KG1 (cell line): Measurements from ENCODE around the gene ARHGEF6.
"Not testable (repeated sequence)": the region's sequence is repeated elsewhere in the genome, so short reads cannot be mapped to it uniquely, and the experiment has no call there.

Source experiments
- DNase-seq: peaks from one replicate; lab custom pipeline; 2025; lab: John Stamatoyannopoulos, UW

ARHGEF6 gene

DNA sequence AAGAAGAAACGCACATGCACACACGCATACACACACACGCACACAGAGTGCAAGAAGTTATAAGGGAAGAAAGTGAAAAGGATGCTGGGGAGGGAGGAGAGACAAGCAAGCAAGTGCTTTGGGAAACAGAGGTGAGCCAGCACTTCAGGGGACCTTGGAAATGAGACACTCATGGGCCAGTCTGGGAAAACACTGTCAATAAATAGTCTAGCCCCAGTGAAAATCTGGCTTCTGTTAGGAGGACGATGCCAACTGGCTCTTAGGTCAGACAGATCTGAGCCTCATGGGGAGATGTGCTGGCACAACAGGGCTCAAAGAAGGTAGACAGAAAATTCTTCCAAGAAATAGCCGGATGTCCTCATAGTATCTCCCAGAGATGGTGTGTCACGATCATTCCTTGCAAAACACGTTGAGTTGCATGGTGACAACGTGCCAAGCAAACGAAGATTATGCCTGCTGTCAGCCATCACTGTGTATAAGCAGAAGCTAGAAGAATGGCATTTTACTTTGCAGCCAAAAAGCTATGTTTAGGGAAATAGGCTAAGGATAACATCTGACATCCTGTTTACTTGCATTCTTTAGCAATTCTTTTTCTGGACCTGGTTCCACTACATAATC is 557 bp upstream of the ARHGEF6 start:
- DNase-seq: no peak

GRCh38 chrX:136780241-136780640 is 491 bp downstream of the ARHGEF6 start:
- no peak for DNase-seq

- DNase-seq: peak; percentile 35
These were observed 1.4 kb downstream of the ARHGEF6 start for GRCh38 chrX:136779346-136779781.

DNA sequence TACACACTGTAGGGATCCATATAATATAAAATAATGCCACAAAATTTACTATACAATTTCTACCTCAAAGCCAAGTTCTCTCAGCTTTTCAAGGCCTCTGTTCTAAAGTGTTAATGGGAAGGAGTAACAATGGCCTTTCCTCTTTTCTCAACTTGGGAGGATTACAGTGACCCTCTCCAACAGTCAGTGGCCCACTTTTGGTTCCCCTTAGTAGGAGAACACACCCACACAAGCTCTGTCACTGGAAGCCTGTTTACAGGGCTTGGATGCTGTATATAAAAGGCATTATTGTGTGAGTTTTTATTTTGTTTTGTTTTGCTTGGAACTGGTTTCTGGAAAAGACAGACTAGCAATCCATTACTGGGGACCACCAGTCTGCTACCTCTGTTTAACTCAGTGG is 1.8 kb downstream of the ARHGEF6 start:
- no peak for DNase-seq

DNA sequence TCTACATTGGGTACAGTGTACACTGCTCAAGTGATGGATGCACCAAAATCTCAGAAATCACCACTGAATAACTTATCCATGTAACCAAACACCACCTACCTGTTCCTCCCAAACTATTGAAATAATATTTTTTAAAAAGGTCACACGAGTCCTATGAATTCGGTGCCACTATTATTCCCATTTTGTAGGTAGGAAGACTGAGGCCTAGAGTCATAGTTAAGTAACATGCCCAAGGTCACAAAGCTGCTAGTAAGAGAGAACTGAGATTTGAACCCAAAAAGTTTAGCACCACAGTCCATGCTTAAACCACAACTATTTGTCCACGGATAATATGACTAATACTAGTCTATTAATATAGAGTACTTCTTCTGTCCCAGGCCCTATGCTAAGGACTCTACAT is 2.7 kb downstream of the ARHGEF6 start:
- no peak for DNase-seq

DNA sequence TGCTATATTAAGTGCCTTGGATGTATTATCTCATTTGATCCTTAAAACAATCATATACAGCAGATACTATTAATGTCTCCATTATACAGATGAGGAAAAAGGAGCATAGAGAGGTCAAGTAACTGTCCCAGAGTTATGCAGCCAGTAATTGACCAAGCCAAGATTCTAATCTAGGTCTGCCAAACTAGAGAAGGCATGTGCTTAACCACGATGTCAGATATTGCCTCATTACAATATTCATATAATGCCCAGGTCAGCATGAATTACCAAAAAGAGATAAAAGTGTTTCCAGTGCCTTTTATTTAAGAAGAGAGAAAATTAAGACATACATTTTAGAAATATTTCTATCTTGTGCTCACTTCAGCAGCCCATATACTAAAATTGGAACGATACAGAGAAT is 7.1 kb downstream of the ARHGEF6 start:
- no peak for DNase-seq

DNA sequence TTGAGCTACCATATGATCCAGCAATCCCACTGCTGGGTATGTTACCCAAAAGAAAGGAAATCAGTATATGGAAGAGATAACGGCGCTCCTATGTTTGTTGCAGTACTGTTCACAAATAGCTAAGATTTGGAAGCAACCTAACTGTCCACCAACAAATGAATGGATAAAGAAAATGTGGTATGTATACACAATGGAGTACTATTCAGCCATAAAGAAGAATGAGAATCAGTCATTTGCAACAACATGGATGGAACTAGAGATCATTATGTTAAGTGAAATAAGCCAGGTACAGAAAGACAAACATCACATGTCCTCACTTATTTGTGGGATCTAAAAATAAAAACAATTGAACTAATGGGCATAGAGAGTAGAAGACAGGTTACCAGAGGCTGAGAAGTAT is 8.9 kb downstream of the ARHGEF6 start:
- DNase-seq: not testable (repeated sequence)

GRCh38 chrX:136768469-136769084 is 12.2 kb downstream of the ARHGEF6 start:
- no peak for DNase-seq

DNA sequence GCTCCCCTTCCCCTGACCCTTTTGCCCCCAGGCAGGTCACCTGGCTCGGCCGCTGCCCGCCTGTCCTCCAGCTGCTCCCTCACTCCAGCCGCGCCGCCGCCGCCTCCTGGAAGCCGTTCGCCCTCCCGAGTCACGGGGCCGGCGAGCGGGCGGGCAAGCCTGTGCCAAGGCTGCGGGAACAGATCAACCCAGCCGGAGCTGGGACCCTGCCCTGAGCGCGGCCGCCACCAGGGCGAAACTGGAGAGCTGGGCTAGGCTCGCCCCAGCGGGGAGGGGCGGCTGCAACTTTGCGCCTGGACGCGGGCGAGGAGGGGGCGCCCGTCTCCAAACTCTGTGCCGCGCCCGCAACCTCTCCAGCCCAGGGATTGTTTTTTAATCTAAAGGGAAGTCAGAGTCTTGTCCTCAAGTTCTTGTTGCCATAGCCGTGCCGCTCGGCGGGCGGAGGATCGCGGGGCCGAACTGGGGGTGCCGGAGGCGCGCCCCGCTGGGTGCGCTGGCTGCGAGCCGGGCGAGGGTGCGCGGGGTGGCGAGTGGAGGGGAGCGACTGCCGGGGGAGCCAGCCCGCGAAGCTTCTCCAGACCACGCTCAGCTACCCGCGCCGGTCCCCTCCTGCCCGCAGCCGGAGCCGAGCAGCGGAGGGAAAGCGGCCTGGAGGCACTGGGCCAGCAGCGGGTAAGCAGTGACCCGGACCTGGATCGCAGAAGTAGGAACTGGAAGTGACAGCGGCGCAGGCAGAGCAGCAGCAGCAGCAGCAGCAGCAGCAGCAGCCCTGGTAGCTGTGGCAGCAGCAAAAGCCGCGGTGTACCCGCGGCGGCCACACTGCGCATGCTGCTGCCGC is 13.4 kb downstream of the ARHGEF6 start:
- peak; percentile 17 for DNase-seq

DNA sequence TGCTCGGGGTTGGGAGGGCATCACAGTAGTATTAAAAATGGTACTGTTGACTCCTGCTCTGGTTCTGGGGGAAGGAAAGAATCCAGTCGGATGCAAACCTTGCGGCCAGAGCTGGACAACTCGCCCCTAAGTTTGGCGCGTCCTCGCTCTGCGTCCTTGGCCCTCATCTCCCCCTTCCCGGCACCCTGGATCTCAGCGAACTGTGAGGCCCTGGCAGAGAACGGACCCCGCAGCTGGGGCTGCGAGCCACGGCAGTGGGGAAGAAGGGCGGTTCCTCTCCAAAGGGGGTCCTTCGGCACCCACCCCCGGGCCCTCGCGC is 14.0 kb downstream of the ARHGEF6 start:
- no peak for DNase-seq

DNA sequence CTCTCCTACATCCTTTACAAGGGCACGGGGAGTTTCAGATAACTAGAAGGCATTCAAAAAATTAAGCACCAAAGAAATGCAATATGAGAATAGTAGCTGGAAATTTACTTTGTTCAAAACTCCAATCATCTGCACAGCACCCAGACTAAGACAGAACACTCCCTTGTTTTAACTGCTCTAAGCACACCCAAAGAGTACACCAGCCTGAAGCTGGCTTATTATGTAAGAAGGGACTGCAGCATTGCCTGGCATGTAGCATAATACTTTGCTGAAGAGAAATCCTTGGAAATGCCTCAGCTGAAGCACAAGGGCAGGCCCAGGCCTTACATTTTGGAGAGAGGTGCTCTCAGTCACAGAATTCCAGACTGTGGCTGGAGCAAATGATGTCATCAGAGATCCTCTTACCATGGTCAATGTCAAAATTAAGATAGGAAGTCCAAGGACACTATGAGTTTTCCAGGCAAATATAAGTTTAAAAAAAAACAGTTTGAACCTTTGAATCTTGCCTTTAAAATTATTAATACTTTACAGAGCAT is 14.8 kb downstream of the ARHGEF6 start:
- DNase-seq: no peak

DNA sequence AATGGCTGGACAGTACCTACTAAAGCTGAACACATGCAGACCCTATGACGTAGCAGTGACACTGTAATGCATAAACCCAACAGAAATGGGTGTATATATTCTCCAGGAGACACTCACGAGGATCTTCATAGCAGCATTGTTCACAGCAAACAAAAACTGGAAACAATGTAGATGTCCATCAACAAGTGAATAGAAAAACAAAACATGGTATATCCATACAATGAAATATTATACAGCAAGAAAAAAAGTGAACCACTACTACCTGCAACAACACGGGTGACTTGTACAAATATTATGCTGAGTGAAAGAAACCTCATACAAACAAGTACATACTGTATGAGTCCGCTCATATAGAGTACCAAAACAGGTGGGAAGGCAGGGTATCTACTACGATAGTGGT is 16.5 kb downstream of the ARHGEF6 start:
- DNase-seq: no peak

DNA sequence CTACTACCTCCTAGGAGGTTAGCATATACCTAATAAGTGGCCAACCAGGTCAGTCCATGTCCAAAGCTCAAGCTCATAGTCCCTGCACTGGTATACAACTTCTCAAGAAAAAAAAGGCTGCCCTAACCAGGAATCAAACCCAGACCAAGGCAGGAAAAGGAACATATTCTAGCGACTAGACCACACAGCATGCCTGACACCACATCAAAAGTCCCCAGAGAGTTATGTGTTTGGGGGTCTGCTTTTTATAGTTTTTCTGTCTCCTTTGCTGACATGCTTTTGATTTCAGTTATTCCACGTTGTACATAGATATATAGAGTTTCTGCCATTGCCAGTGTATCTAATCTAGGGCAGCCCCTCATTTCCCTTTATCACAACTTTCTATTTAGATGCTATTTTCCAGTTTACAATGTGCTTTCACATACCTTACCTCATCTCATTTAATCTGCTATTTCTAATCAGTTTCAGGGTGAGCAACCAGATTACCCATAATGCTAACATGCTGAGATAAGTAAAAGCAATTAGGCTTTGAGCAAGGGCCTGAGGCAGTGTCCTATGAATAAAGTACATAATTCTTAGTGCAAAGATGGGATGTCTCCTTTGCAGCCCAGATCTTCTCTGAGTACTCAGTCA is 17.8 kb downstream of the ARHGEF6 start:
- DNase-seq: no peak

- no peak for DNase-seq
These were observed 19.3 kb downstream of the ARHGEF6 start for GRCh38 chrX:136761421-136761820.

DNA sequence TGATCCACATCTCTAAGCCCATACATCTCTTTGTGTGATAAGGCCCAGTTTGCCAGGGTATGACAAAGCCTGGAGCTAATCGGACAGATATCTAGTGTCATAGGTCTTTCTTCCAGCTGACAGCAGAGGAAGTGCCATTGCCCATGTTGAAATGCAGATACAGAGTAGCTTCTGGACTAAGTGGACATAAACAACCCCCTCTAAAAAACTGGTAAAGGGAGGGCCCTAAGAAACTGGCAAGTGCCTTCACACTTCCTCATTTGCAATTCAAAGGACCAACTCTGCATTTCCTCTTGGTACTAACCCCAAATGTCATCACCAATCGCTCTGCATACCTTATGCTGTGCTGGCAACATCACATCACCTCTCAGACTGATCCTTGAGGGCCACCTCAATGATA is 20.8 kb downstream of the ARHGEF6 start:
- peak; percentile 8 for DNase-seq

DNA sequence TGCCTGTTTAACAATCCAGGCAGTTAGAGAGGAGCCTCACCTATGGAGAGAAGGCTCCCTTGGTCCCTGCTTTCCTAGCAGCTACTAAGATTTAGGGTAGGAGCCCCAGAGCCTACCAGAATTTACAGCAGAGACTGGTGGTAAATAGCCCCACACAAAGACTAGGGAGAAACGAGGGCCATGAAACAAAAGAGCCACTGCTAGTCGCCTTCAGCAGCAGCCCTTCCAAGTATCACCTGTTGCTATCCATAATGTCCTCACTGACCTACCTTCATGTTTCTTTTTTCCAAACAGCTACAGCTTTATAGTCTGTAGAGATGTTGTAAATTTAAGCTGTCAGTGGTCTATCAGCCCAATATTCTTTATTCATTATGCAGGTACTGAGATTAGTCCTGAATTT is 25.3 kb downstream of the ARHGEF6 start:
- DNase-seq: no peak

GRCh38 chrX:136754651-136755050 is 26.1 kb downstream of the ARHGEF6 start:
- DNase-seq: peak; percentile 2

- no peak for DNase-seq
These were observed 27.9 kb downstream of the ARHGEF6 start for GRCh38 chrX:136752796-136753195.

GRCh38 chrX:136752346-136752745 is 28.4 kb downstream of the ARHGEF6 start:
- DNase-seq: no peak

- no peak for DNase-seq
These were observed 30.4 kb downstream of the ARHGEF6 start for GRCh38 chrX:136750364-136750763.

DNA sequence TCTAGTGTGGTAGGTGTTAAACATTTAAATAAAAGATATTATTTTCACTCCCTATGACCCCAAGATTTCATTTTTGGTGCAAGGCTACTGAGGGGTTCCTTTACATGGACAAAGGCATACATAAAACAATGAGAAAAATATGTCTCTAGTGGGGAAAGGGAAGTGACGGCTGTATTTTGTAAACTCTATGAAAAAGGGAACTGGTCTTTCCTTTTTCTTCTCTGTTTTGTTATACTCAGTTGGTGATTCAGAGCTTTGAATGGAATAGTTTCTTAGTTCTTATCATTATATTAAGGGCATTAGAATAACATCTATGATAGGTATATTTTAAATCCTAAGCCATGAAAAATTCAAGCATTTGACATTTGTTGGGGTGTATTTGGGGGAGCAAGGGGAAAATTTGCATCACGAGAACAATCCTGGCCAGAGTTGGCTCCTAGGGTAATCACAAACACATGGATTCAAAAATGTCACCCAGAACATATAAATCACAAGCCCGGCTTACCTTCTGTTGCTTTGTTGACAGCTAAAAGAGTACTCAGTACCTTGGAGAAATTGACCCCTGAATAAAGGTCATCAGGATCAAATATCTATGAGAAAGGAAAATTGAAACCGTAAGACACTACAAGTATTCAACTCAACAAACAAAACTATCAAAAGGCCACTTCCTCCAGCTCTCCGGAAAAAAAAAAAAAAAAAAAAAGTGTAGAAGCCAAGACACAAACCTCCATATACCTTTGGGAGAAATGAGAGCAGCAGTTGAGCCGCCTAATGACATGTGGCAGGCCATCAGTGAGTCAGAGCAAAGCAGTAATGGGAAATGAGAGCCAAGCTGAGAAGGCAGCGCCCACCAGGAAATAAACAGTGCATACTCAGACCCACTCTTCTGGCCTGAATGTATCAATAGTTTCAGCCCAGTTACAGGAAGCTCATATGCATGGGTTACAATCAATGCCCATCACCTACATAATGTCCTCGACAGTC is 33.4 kb downstream of the ARHGEF6 start:
- no peak for DNase-seq
